G401.6 (cell line): ENCODE measurements around the gene GSG1L.

Experiments used
- FAIRE-seq: peaks from 2 replicates; lab custom pipeline; 2012; peaks lifted over from hg19 to GRCh38; lab: Jason Lieb, UNC

GSG1L gene

GRCh38 chr16:28013878-28014277 is 49.6 kb downstream of the GSG1L start:
- no peak for FAIRE-seq

GRCh38 chr16:28013392-28013791 is 50.1 kb downstream of the GSG1L start:
- FAIRE-seq: no peak

- no peak for FAIRE-seq
Measured at GRCh38 chr16:28011971-28012445, 51.5 kb downstream of the GSG1L start.

GRCh38 chr16:28011223-28011622 is 52.3 kb downstream of the GSG1L start:
- FAIRE-seq: no peak

- no peak for FAIRE-seq
Measured at GRCh38 chr16:28010671-28011070, 52.8 kb downstream of the GSG1L start.

- no peak for FAIRE-seq
Measured at GRCh38 chr16:28009586-28010373, 53.7 kb downstream of the GSG1L start.

- no peak for FAIRE-seq
Measured at GRCh38 chr16:28003923-28004322, 59.6 kb downstream of the GSG1L start.

- FAIRE-seq: no peak
Measured at GRCh38 chr16:28003021-28003865, 60.3 kb downstream of the GSG1L start.

- FAIRE-seq: no peak
Measured at GRCh38 chr16:28001642-28002041, 61.9 kb downstream of the GSG1L start.

- FAIRE-seq: no peak
Measured at GRCh38 chr16:28001184-28001583, 62.3 kb downstream of the GSG1L start.

GRCh38 chr16:28000314-28001169 is 63.0 kb downstream of the GSG1L start:
- FAIRE-seq: no peak

- no peak for FAIRE-seq
Measured at GRCh38 chr16:27999687-28000086, 63.8 kb downstream of the GSG1L start.

GRCh38 chr16:27995378-27995777 is 68.1 kb downstream of the GSG1L start:
- no peak for FAIRE-seq

GRCh38 chr16:27994686-27995085 is 68.8 kb downstream of the GSG1L start:
- no peak for FAIRE-seq

- FAIRE-seq: no peak
Measured at GRCh38 chr16:27993587-27993986, 69.9 kb downstream of the GSG1L start.

- FAIRE-seq: no peak
Measured at GRCh38 chr16:27991876-27992275, 71.6 kb downstream of the GSG1L start.

- no peak for FAIRE-seq
Measured at GRCh38 chr16:27985981-27986380, 77.5 kb downstream of the GSG1L start.

- no peak for FAIRE-seq
Measured at GRCh38 chr16:27984121-27984520, 79.4 kb downstream of the GSG1L start.

- no peak for FAIRE-seq
Measured at GRCh38 chr16:27983244-27983643, 80.3 kb downstream of the GSG1L start.

- no peak for FAIRE-seq
Measured at GRCh38 chr16:27982184-27982583, 81.3 kb downstream of the GSG1L start.

- FAIRE-seq: no peak
Measured at GRCh38 chr16:27980919-27981700, 82.4 kb downstream of the GSG1L start.
